HG02870 (cell line): ENCODE measurements around the gene TRAPPC5.

ENCODE experiments used
- ATAC-seq: cut with Tn5 transposase; IDR thresholded peaks from one replicate; pipeline ENCODE4 v1.9.1; 2021; ENCODE audit warnings: mild to moderate bottlenecking, moderate library complexity; ENCODE audit not compliant: unreplicated experiment

Gene TRAPPC5

DNA sequence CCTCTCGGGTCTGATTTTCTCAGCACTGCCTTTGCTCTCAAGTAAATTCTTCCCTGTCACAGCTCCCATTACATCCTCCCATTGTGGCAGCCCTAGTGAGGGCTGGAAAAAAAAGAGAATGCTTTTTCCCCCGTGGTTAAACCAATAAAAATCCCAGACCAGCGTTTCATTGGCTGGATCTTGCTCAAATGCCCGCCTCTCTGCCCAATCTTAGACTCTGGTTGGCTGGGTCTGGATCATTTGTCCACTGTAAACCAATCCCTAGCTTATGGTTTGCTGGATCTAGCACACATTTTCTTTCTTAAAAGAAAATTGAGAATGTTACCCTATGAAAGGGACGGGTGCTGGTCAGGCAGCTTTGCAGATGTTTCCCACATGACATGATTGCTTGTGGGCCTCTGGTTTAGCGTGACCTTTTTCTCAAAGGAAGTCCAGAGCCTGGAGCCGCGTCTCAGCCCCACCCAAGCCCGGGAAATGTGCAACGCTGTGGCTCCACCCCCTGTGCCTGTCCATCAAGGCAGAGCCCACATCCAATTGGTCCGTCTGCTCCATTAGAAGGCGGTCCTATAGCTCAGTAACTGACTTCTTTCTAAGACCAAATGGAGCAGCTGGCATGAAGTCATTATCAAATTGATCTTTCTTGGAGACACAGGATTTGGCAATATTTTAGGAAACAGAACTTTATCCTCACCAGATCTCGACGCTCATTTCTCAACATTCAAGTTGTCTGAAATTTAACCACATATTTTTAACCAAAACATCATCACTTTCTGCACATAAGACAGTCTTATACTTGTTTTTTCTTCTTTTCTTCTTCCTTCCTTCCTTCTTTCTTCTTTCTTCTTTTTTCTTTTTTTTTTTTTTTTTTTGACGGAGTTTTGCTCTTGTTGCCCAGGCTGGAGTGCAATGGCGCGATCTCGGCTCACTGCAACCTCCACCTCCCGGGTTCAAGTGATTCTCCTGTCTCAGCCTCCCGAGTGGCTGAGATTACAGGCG lies 6.3 kb upstream of the TRAPPC5 start:
- no peak for ATAC-seq

DNA sequence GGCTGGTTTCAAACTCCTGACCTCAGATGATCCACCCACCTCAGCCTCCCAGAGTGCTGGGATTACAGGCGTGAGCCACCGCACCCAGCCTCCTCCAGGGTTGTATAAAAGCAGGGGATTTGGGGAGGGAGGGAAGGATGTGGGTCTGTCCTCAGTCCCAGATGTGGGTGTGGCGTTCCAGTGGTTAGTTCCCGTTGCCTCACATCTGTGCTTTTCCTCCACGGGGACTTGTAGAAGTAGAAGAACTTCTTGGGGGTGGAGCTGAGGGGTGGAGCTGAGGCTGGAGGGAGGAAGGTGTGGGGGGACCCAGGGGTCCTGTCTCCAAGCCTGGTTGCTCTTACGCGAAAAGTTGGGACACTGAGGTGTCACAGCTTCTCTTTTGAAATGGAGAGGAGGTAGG lies 4.3 kb upstream of the TRAPPC5 start:
- no peak for ATAC-seq

DNA sequence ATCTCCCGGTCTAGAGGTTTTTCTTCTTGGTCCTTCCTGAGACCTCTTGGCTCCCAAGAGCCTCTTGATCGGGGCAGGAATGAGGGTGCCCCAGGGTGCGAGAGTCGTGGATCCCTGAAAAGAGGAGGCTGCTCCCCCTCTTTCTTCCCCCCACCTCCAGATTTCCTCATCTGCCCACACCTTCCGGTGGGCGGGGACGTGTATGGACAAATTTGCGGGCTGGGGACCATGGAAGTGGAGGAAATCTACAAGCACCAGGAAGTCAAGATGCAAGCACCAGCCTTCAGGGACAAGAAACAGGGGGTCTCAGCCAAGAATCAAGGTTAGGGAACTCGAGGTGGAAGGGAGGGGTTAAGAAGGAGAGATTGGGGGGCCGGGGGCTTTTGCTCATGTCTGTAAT lies 3.8 kb upstream of the TRAPPC5 start, which contains the start of gene MCEMP1:
TSS of gene MCEMP1 (plus strand) at position 237 of the 400 bp plus-strand sequence. CDS start at position 268, 31 bp downstream.
- no peak for ATAC-seq

DNA sequence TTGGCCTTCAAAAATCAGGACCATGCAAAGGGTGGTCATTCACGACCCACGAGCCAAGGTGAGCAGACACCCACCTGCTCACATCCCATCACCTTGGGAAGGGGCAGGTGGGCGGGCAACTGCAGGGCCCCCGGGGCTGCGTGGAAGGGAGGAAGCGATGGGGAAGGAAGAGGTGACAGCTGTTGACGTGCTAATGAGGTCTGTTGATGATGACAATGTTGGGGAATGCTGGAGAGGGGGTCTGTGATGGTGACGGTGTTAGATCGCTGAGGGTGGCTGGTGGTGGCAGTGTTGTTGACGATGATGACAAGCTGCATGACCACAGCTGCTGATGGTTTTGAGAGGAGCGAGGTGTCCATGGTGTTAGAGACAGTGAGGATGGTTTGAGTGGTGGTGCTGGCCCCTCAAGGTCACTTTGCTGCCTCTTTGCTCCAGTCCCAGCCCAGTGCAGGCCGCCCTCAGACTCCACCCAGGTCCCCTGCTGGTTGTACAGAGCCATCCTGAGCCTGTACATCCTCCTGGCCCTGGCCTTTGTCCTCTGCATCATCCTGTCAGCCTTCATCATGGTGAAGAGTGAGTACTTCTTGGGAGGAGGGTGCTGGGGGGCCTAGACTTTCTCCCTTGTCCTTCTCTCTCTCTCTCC lies 2.8 kb upstream of the TRAPPC5 start:
- ATAC-seq = no peak

- ATAC-seq = peak; percentile 49
These were observed 1.5 kb upstream of the TRAPPC5 start for GRCh38 chr19:7678971-7679751.

DNA sequence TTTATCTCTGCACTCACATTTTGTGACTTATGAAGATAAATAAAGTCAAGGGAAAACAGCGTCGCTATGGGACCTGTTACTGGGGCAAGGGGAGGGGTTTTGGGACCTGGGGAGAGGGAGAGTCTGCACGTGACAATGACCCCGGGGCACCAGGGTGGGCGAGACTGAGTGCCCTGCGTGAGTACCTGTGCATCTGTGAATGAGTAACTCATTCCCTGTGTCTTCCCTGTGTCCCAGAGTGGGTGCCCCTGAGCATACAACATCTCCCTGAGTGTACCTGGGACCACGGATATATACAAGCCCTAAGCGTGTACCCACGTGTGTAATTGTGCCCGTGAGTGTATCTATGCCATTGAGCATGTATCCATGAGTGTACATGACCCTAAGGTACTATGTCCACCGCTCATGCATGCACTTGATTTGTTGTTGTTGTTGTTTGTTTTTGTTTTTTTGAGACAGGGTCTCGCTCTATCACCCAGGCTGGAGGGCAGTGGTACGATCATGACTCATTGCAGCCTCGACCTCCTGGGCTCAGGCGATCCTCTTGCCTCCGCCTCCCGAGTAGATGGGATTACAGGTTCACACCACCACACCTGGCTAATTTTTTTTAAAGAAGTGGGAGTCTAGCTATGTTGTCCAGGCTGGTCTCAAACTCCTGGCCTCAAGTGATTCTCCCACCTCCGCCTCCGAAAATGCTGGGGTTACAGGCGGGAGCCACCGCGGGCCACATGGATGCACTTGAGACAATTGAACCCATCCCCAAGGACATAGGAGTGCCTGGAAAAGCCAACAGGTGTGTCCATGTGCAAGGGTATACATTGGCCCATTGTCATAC lies 645 bp upstream of the TRAPPC5 start:
- no peak for ATAC-seq

DNA sequence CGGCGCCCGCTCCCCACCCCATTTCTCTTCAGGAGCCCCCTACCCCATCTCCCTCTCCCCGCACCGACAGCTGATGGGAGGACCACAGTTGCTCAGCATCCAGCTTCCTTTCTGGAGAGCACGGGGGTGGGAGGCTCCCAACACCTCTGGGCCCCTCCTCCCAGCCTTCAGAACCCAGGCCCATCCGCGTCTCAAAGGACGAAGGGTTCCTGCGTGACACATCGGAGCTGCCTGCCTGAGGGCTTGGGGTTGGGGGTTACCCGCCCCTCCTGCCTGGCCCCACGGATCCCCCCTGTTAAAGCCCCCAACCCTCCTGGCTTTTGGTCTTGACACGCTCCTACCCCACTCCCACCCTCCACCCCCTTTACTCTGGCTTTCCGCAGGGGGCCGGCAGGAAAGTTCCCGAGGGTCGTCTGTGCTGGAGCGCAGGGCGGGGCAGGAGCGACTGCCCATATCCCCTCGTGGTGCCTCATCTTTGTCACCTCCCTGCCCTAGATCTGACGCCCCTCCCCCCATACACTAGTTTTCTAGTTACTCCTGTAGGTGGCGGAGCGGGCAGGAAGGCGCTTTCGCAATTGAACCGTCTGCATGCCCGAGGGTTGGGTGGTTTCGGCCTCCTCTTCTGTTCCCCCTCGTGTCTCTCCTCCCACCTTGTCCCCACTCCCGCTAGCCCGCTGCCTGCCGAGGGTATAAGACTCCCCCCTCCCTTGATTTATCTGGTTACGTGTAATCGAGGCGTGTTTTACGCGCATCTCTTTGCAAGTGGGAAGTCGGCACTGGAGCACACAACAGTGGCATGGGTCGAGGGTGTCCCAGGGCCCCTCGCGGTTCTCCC lies 924 bp downstream of the TRAPPC5 start:
- ATAC-seq = no peak

GRCh38 chr19:7682175-7682855 lies 1.7 kb downstream of the TRAPPC5 start:
- no peak for ATAC-seq

DNA sequence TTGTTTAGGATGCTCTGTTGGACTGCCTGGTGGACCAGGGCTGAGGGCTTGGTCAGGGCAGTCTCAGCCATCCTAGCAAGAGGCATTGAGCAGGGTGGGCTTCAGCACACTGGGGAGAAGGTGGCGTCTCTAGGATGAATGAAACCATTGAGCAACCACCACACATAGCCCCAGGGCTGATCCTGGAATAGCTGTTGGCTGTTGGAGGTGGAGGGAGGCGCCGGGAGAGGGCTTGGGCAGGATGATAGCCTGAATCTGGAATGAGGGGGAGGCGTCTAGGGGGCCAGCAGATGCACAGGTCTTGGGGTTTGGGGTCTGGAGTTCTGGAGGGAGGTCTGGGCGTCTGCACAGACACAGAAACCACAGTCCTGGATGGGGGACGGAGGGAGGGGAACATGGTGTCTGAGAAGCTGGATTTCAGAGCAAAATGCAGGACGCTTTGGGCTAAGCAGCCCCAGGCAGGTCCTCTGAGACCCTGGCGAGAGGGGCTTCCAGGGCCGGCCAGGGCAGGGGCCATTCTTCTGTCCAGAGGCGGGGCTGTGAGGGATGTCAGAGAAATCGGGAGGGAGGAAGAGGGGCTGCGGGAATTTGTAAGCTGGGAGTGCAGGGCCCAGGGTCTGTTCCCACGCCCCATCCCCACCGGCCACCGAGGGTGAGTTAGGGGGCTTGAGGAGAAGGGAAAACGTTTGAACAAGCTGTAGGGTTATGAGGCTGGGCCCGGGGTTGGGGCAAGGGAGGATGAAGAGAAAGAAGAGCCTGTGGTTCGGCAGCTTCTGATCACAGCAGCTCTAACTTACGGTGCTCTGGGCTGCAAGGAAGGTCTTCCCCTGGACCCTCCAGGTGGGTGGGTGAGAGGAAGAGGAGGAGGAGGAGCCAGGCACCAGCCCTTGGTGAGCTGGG lies 5.2 kb downstream of the TRAPPC5 start:
- no peak for ATAC-seq

GRCh38 chr19:7687177-7687576 lies 6.5 kb downstream of the TRAPPC5 start:
- ATAC-seq = no peak

GRCh38 chr19:7689165-7689564 lies 8.5 kb downstream of the TRAPPC5 start:
- no peak for ATAC-seq

DNA sequence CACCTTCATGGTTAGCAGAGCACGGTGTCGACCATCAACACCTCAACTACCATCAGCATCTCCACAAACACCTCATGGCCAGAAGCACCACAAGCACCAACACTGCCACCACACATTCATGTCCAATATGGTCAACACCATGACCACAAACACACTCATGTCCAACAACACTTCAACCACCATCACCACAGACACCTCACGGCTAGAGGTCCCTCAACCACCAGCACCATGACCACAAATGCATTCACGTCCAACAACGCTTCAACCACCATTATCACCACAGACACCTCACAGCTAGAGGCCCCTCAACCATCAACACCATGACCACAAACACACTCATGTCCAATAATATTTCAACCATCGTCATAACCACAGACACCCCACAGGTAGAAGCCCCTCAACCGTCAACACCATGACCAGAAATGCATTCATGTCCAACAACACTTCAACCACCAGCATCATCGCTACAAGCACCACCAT lies 10.2 kb downstream of the TRAPPC5 start:
- ATAC-seq = no peak

DNA sequence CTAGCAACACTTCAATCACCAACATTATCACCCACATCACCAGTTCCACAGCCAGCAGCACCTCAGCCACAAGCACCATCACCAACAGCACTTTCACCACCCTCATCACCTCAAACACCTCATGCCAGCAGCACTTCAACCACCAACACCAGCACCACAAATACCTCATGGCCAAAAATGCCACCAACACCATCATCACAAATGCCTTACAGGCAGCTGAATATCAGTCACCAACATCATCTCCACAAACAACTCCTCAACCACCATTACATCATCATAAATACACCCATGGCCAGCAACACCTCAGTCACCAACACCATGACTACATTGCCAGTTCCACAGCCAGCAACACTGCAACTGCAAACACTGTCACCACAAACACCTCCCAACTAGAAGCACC lies 10.9 kb downstream of the TRAPPC5 start:
- no peak for ATAC-seq

GRCh38 chr19:7692417-7693088 lies 11.9 kb downstream of the TRAPPC5 start:
- ATAC-seq = no peak

- no peak for ATAC-seq
These were observed 13.9 kb downstream of the TRAPPC5 start for GRCh38 chr19:7694499-7694898.

DNA sequence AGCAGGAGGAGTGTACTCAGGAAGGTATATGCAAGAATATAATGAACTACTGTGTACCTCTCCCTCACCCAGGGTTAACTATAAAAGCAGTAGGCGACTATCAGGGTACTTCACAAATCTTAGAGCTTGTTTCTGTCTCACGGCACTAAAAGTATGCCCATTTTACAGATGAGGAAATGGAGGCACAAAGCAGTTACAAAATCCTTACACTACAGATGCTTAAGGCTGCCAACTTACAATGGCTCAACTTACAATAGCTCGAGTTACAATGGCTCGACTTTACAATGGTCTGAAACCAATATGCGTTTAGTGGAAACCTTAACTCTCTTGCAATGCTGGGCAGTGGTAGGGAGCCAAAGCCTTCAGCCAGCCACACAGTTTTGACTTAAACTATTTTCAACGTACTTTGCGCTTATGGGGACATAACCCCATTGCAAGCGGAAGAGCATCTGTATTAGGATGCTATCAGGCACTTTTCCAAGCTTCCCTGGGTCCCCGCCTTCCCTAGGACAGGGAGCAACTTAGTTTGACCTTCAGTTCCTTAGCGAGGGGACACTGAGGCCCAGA lies 17.2 kb downstream of the TRAPPC5 start:
- ATAC-seq = no peak

DNA sequence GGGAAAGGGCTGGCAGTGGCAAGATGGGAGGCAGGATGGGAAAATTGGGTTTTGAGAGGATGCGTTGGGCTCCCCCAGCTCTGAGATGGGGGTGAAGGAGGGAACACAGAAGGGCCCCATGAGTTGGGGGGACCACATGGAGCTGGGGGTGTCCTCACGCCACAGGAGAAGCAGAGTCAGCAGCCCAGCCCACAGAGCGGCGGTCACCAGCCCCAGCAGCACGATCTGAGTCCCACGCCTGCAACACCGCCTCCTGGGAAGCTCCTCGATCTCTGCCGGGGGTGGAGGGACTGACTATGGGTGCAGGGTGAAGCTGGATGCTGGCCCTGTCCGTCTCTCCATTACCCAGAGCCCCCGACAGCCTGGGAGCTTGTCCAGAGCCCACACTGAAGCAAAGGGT lies 17.9 kb downstream of the TRAPPC5 start:
- ATAC-seq = no peak
